K562 (cell line): ENCODE results near the gene DRD2. TPM values are rescaled to one million over a fixed set of nuclear protein-coding genes. Genes with fewer than 3 reads are reported as not detected.
A peak's percentile ranks its signal among the peaks of the same experiment; 100 is the strongest.

Experiments
- DEAF1 ChIP-seq: fragments of 450-650 bp; formaldehyde crosslinking; IDR thresholded peaks from 2 replicates; pipeline ENCODE4 v1.4.0; 2020; ENCODE audit warnings: mild to moderate bottlenecking, moderate library complexity
- HMBOX1 ChIP-seq: sonication (generic); IDR thresholded peaks from 2 replicates; pipeline ENCODE4 v1.6.1; 2016
- KLF16 ChIP-seq: IDR thresholded peaks from 2 replicates; pipeline ENCODE4 v1.6.1; 2016; ENCODE audit warnings: antibody characterized with exemption
- MAFG ChIP-seq: fragments of 450-650 bp; conservative IDR thresholded peaks from 2 replicates; pipeline ENCODE4 v1.6.1; 2016; ENCODE audit warnings: missing genetic modification characterization, missing compliant biosample characterization
- TAL1 ChIP-seq: fragments of 450-650 bp; IDR thresholded peaks from 2 replicates; pipeline ENCODE4 v1.6.1; 2016; ENCODE audit warnings: mild to moderate bottlenecking
- TCF3 ChIP-seq: sonication (generic); formaldehyde crosslinking; IDR thresholded peaks from 2 replicates; pipeline ENCODE4 v1.4.0; 2020; ENCODE audit warnings: mild to moderate bottlenecking, missing genetic modification reagents
- polyA plus RNA-seq, 8 experiments: library from polyadenylated mRNA; depleted of rRNA in 4 of 8; stranded (reverse) in 5 of 8; unstranded in 3 of 8; fragments of >200 nt; fragmentation: Nextera tagmentation in 2 of 8; fragmentation: Illumina TruSeq in 1 of 8; extraction: Ambion mirVana in 2 of 8; extraction: Trizol in 1 of 8; gene quantifications; 2 replicates each; pipeline versions ENCODE4 v1.2.1 to v1.2.3, GENCODE V29; 2011 to 2014; ENCODE audit warnings: inconsistent platforms in 1 of 8, missing spikeins in 1 of 8
- total RNA-seq, 7 experiments: library from RNA; depleted of rRNA in 6 of 7; stranded (reverse); fragments of >200 nt in 6 of 7; fragmentation: Illumina TruSeq in 2 of 7; extraction: Trizol in 2 of 7; gene quantifications; 2 replicates each; pipeline versions ENCODE4 v1.2.1 to v1.2.3, GENCODE V29; 2011 to 2021; ENCODE audit warnings: low replicate concordance in 1 of 7
- TF ChIP-seq, protein P1 (sequence below): fragments of 200-800 bp; sonication (Bioruptor generic); IDR thresholded peaks from 2 replicates; pipeline ENCODE4 v1.6.1; 2017; ENCODE audit warnings: missing genetic modification characterization, missing compliant biosample characterization
- TF ChIP-seq, protein P2 (sequence below): fragments of 450-650 bp; IDR thresholded peaks from 2 replicates; pipeline ENCODE4 v1.6.1; 2016

Gene DRD2
- total and polyA plus RNA-seq, 9 of the 15 experiments (the other 6 are each of a cell fraction or from before 2014, with no cell fraction given): not detected

GRCh38 chr11:113373981-113374560, 101.1 kb downstream of the DRD2 start (continued):
- TF ChIP-seq, protein P1, sequence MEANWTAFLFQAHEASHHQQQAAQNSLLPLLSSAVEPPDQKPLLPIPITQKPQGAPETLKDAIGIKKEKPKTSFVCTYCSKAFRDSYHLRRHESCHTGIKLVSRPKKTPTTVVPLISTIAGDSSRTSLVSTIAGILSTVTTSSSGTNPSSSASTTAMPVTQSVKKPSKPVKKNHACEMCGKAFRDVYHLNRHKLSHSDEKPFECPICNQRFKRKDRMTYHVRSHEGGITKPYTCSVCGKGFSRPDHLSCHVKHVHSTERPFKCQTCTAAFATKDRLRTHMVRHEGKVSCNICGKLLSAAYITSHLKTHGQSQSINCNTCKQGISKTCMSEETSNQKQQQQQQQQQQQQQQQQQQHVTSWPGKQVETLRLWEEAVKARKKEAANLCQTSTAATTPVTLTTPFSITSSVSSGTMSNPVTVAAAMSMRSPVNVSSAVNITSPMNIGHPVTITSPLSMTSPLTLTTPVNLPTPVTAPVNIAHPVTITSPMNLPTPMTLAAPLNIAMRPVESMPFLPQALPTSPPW (CRISPR knock-in tag): peak; percentile 64
- peak; percentile 73 for TF ChIP-seq KLF16
- no peak for TF ChIP-seq MAFG
- TF ChIP-seq TCF3 (CRISPR knock-in tag): peak; percentile 35; the same call in 1 of the 2 replicates
- TF ChIP-seq, protein P2, sequence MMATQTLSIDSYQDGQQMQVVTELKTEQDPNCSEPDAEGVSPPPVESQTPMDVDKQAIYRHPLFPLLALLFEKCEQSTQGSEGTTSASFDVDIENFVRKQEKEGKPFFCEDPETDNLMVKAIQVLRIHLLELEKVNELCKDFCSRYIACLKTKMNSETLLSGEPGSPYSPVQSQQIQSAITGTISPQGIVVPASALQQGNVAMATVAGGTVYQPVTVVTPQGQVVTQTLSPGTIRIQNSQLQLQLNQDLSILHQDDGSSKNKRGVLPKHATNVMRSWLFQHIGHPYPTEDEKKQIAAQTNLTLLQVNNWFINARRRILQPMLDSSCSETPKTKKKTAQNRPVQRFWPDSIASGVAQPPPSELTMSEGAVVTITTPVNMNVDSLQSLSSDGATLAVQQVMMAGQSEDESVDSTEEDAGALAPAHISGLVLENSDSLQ: peak; percentile 57
- TF ChIP-seq TAL1: peak; percentile 55; the same call in 1 of the 2 replicates
- no peak for TF ChIP-seq DEAF1 (CRISPR knock-in tag)
- peak; percentile 96 for TF ChIP-seq HMBOX1
